ENCODE measurements around the gene STAC3. TPM values are rescaled to one million over a fixed set of nuclear protein-coding genes. Genes with fewer than 3 reads are reported as not detected.
A peak's percentile ranks its signal among the peaks of the same experiment; 100 is the strongest.

STAC3 gene
- total and polyA plus RNA-seq, 2 of the 8 experiments (the other 6 are each of a cell fraction or from before 2014, with no cell fraction given), result 0.70 to 1.3 TPM

DNA sequence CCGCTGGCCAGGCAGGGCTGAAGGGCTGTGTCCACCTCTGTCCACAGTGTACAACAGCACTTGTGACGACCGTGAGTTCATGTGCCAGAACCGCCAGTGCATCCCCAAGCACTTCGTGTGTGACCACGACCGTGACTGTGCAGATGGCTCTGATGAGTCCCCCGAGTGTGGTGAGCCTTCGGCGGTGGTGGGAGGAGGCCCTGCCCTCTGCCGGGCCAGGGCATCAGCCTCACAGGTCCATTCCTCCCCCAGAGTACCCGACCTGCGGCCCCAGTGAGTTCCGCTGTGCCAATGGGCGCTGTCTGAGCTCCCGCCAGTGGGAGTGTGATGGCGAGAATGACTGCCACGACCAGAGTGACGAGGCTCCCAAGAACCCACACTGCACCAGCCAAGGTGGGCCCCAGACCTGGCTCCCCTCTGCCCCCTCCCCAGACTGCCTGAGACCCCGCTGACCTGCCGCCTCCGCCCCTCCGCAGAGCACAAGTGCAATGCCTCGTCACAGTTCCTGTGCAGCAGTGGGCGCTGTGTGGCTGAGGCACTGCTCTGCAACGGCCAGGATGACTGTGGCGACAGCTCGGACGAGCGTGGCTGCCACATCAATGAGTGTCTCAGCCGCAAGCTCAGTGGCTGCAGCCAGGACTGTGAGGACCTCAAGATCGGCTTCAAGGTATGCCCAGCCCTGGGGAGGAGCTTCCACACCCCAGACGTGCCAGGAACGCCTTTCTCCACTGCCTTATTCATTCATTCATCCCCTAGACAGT lies 55.2 kb downstream of the STAC3 start:
- Histone ChIP-seq H3K4me2 (ENCODE audit: insufficient read depth in 1 of 2, low read depth in 2 of 2, low read length in 2 of 2) (no peak overlapping the region), H3K4me3 (ENCODE audit: extremely low read depth in 1 of 4, insufficient read depth in 2 of 4, low read depth in 3 of 4, low read length in 4 of 4) (no peak overlapping the region), H3K9me3 (ENCODE audit: insufficient read depth in 2 of 2, low read depth in 1 of 2, low read length in 1 of 2) (no peaks in the 10 kb centered on the region), H3K79me1 (ENCODE audit: low read depth, low read length) (no peaks in the 10 kb centered on the region; the same call in 1 of the 2 replicates), H3K27me3 (replicated peaks in 1 of 4; ENCODE audit: control insufficient read depth in 3 of 4, extremely low read depth in 1 of 4, insufficient read depth in 3 of 4, low read length in 3 of 4) (no peaks in the 10 kb centered on the region), H2AFZ (ENCODE audit: low read length) (no peak overlapping the region), H3K4ac (replicated peaks; ENCODE audit: insufficient read length, low read depth, low read length) (no peak overlapping the region), H3K23me2 (ENCODE audit: low read depth, low read length) (peaks cover 7% of the 10 kb centered on the region; the same call in 1 of the 2 replicates), H3K4me1 (replicated peaks in 1 of 4; ENCODE audit: control insufficient read depth in 3 of 4, insufficient read depth in 4 of 4, low read length in 3 of 4) (no peaks in the 10 kb centered on the region; a peak in 1 of 7 replicates), H4K5ac (ENCODE audit: insufficient read length, low read depth, low read length) (no peak overlapping the region), H2AK5ac (ENCODE audit: low read depth, low read length) (no peak overlapping the region), H3K36me3 (ENCODE audit: control insufficient read depth in 2 of 4, insufficient read depth in 4 of 4, low read length in 3 of 4) (peaks cover 70 to 99% (median 92%) of the 10 kb centered on the region in 4 experiments), H2BK12ac (ENCODE audit: low read depth, low read length) (no peak overlapping the region), H3K56ac (replicated peaks; ENCODE audit: insufficient read length, low read depth, low read length) (no peak overlapping the region), H2BK15ac (ENCODE audit: low read length) (no peak overlapping the region), H3K27ac (ENCODE audit: low read depth, low read length) (no peak overlapping the region), H3K18ac (ENCODE audit: extremely low read depth, low read length) (no peak overlapping the region), H3K79me2 (ENCODE audit: control insufficient read depth in 1 of 2, insufficient read depth in 2 of 2, low read length in 2 of 2) (no peaks in the 10 kb centered on the region), H2BK120ac (replicated peaks; ENCODE audit: low read depth, low read length) (no peak overlapping the region), H4K8ac (ENCODE audit: extremely low read depth, insufficient read depth, low read length) (no peak overlapping the region), H3K9ac (replicated peaks in 1 of 4; ENCODE audit: extremely low read depth in 1 of 4, low read depth in 3 of 4, low read length in 3 of 4) (no peak overlapping the region), H3K23ac (ENCODE audit: insufficient read length) (no peak overlapping the region), H4K20me1 (replicated peaks in 1 of 2; ENCODE audit: control insufficient read depth in 1 of 2, insufficient read depth in 2 of 2, low read length in 2 of 2) (peaks cover 6 to 33% of the 10 kb centered on the region in 2 experiments), H4K91ac (replicated peaks; ENCODE audit: insufficient read length, low read length) (no peak overlapping the region), H3K14ac (ENCODE audit: insufficient read length) (no peak overlapping the region), H2BK5ac (ENCODE audit: low read depth, low read length) (peak overlapping the region; percentile 10; the same call in 1 of the 2 replicates), H2BK20ac (ENCODE audit: low read length) (no peak overlapping the region)
- 90% methylated on average over 34 of the region's 34 CpGs; no CpG with 5 or more reads in 1 of the 2 experiments for WGBS, 2 experiments (ENCODE audit: extremely low coverage in 1 of 2, insufficient coverage in 1 of 2, insufficient read length in 1 of 2, insufficient replicate concordance in 2 of 2, low coverage in 1 of 2, low lambda C conversion rate in 2 of 2, missing lambda C conversion rate in 1 of 2)
- ChIA-PET POLR2A (ENCODE audit: partially characterized antibody) (interaction anchor here (0.7 to 6.4 kb wide), 11 partner anchors 10 to 102 kb away, joined by 3 to 53 read pairs (median 5); partner anchors contain the start of gene SHMT2), CTCF (ENCODE audit: partially characterized antibody) (interaction anchor here (1.0 to 20.9 kb wide), 7 partner anchors 11 to 71 kb away, joined by 3 to 389 read pairs (median 4); partner anchors contain the start of gene SHMT2)
- FAIRE-seq (no peak), DNase-seq (ENCODE audit: low read depth in 1 of 2, low spot score in 2 of 2) (no peak)
- no peak for TF ChIP-seq RAD21 (IDR thresholded peaks at IDR 0.05 in 1 of 2, conservative IDR thresholded peaks at IDR 0.05 in 1 of 2; ENCODE audit: low read depth in 2 of 2, low read length in 2 of 2)
- TF ChIP-seq CBX5 (IDR thresholded peaks at IDR 0.05; ENCODE audit: low read depth, low read length), result no peak
- no peak for TF ChIP-seq TBP (IDR thresholded peaks at IDR 0.05; ENCODE audit: low read depth, low read length)
- TF ChIP-seq CEBPB (IDR thresholded peaks at IDR 0.05; ENCODE audit: low read depth, low read length), result no peak
- TF ChIP-seq KDM5A (IDR thresholded peaks at IDR 0.05; ENCODE audit: low read length), result no peak
- no peak for TF ChIP-seq ASH2L (IDR thresholded peaks at IDR 0.05; ENCODE audit: low read length)
- no peak for TF ChIP-seq RFX5 (IDR thresholded peaks at IDR 0.05; ENCODE audit: borderline replicate concordance, low read depth, low read length)
- no peak for TF ChIP-seq TAF7 (optimal IDR thresholded peaks at IDR 0.05; ENCODE audit: borderline replicate concordance, low read depth, low read length)
- no peak for TF ChIP-seq SUZ12 (IDR thresholded peaks at IDR 0.05; ENCODE audit: low read length)
- no peak for TF ChIP-seq RBBP5 (IDR thresholded peaks at IDR 0.05; ENCODE audit: borderline replicate concordance, low read depth, low read length)
- TF ChIP-seq CREB1 (IDR thresholded peaks at IDR 0.05), result no peak
- TF ChIP-seq EP300 (IDR thresholded peaks at IDR 0.05; ENCODE audit: borderline replicate concordance in 1 of 2, low read depth in 2 of 2, low read length in 2 of 2), result no peak
